ENCODE data around the gene MYO3B.

DNA sequence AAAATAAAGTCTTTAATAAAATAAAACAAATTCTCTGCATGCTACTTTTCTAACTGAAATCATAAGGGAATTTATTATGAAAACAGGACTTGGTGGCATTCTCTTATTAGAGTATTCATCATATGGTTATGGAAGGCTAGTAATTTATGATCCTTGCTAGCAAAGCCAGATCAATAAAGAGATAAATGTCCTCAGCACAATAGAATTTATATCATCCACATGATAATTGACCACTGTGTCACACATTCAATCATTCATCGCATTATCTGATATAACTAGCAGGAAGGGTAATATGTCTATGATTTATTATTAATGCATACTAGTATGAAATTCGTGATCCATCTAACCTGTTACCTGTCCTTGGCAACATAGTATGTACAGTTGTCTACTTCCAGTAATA, 175.8 kb downstream of the MYO3B start:
- TF ChIP-seq EZH2phosphoT487 (IDR thresholded peaks at IDR 0.05; ENCODE audit: insufficient read depth, low read depth) (no peak), EZH2 (IDR thresholded peaks at IDR 0.05; ENCODE audit: insufficient read depth, poor library complexity, severe bottlenecking) (no peak)

All from GM23248 (cell line).